Caco-2 (cell line): ENCODE measurements around the gene SYT7. TPM values are rescaled to one million over a fixed set of nuclear protein-coding genes. Genes with fewer than 3 reads are reported as not detected.
A peak's percentile ranks its signal among the peaks of the same experiment; 100 is the strongest.

Experiments used
- BruUV-seq: library from RNA; stranded (reverse); fragments of 400-500 nt; replicated peaks from 2 replicates; lab custom pipeline; 2021; lab: Mats Ljungman, UMichigan
- CTCF ChIA-PET: fragments of 300-600 bp; sonication (Branson Sonifier 250); formaldehyde crosslinking; loops from one replicate; lab custom pipeline; 2022; ENCODE audit warnings: antibody characterized with exemption; lab: Charles Lee
- POLR2A ChIA-PET: fragments of 300-600 bp; sonication (Branson Sonifier 250); formaldehyde crosslinking; loops from one replicate; lab custom pipeline; 2022; ENCODE audit warnings: antibody characterized with exemption; lab: Charles Lee
- DNase-seq, 2 experiments: peaks; one replicate each; pipeline versions ENCODE4 v3.0.0 to v3.0.0-alpha.2; 2020 to 2022
- H3K27me3 ChIP-seq: replicated peaks from 2 replicates; pipeline ENCODE4 v1.6.0; 2011; ENCODE audit warnings: low read length; ENCODE audit not compliant: control insufficient read depth, insufficient read depth
- H3K36me3 ChIP-seq: 2 replicates; pipeline ENCODE4 v1.5.1; 2011; ENCODE audit warnings: low read length; ENCODE audit not compliant: control insufficient read depth, insufficient read depth
- H3K4me1 ChIP-seq: fragments of 250-450 bp; sonication (Bioruptor Pico); 2 replicates; pipeline ENCODE4 v1.5.1; 2020; ENCODE audit warnings: mild to moderate bottlenecking
- H3K4me3 ChIP-seq: 2 replicates; pipeline ENCODE4 v1.5.1; 2011; ENCODE audit warnings: low read depth, mild to moderate bottlenecking, control low read depth, low read length
- H3K9me3 ChIP-seq: fragments of 250-450 bp; sonication (Bioruptor Pico); 2 replicates; pipeline ENCODE4 v1.5.1; 2020; ENCODE audit warnings: mild to moderate bottlenecking, moderate library complexity
- H3K27ac Mint-ChIP-seq: one replicate; pipeline ENCODE4 v1.8.0; 2022; ENCODE audit warnings: mixed read lengths; ENCODE audit not compliant: unreplicated experiment
- H3K27me3 Mint-ChIP-seq: one replicate; pipeline ENCODE4 v1.8.0; 2022; ENCODE audit warnings: mixed read lengths; ENCODE audit not compliant: insufficient read depth, unreplicated experiment
- H3K36me3 Mint-ChIP-seq: one replicate; pipeline ENCODE4 v1.8.0; 2022; ENCODE audit warnings: mild to moderate bottlenecking, mixed read lengths; ENCODE audit not compliant: insufficient read depth, unreplicated experiment
- H3K4me1 Mint-ChIP-seq: one replicate; pipeline ENCODE4 v1.8.0; 2022; ENCODE audit warnings: low read depth, mixed read lengths; ENCODE audit not compliant: unreplicated experiment
- H3K4me3 Mint-ChIP-seq: one replicate; pipeline ENCODE4 v1.8.0; 2022; ENCODE audit warnings: mild to moderate bottlenecking, moderate library complexity, mixed read lengths; ENCODE audit not compliant: unreplicated experiment
- H3K9me3 Mint-ChIP-seq: one replicate; pipeline ENCODE4 v1.8.0; 2022; ENCODE audit warnings: mixed read lengths; ENCODE audit not compliant: unreplicated experiment
- CTCF ChIP-seq, 2 experiments: fragments of 200-600 bp in 1 of 2; IDR thresholded peaks; 1 replicate in 1 of 2; 2 replicates in 1 of 2; pipeline versions ENCODE4 v1.5.1 to v1.8.0; 2011 to 2022; ENCODE audit warnings: antibody characterized with exemption in 1 of 2, control low read depth in 1 of 2, inconsistent platforms in 1 of 2, low read depth in 1 of 2, low read length in 1 of 2, mild to moderate bottlenecking in 1 of 2, moderate library complexity in 1 of 2; ENCODE audit not compliant: insufficient read depth in 1 of 2, severe bottlenecking in 1 of 2, unreplicated experiment in 1 of 2
- intact Hi-C: fragments of 100-400 bp; cut with micrococcal nuclease; formaldehyde crosslinking; loops from one replicate; pipeline ENCODE4 v1.10.0; 2022; ENCODE audit not compliant: unreplicated experiment
- total RNA-seq: library from RNA; stranded (reverse); gene quantifications from 2 replicates; pipeline ENCODE4 v1.2.3, GENCODE V29; 2022

Gene SYT7
- total RNA-seq, 1 experiment from 2014 or later, result 33.5 TPM

DNA sequence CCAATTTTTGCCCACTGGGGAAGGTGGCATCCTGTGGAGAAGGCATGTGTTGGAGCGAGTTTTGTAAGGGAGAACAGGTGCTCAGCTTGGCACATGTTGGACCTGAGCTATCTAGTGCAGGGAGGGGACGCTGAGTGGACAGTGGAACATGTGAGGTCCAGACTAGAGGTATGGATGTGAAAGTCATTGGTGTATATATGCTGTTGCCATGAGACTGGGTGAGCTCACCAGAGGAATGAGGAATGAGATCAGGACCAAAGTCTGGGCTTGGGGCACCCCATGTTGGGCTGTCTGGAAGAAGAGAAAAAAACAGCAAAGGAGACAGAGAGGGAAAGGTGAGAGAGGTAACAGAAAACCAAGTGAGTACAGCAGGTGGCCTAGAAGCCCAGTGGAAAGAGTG, 12.3 kb upstream of the SYT7 start:
- intact Hi-C loops, result no loop called here
- no peak overlapping the region for H3K4me3 Mint-ChIP-seq
- no peaks in the 10 kb centered on the region for H3K27me3 Mint-ChIP-seq
- H3K4me1 Mint-ChIP-seq, result peaks cover 9% of the 10 kb centered on the region
- no peaks in the 10 kb centered on the region for H3K27me3 ChIP-seq
- H3K36me3 Mint-ChIP-seq, result no peaks in the 10 kb centered on the region
- no TSS peak for BruUV-seq
- peaks cover 18% of the 10 kb centered on the region for H3K4me1 ChIP-seq
- H3K27ac Mint-ChIP-seq, result no peak overlapping the region
- H3K4me3 ChIP-seq, result no peak overlapping the region
- no peak for DNase-seq
- H3K36me3 ChIP-seq, result no peaks in the 10 kb centered on the region
- H3K9me3 Mint-ChIP-seq, result no peaks in the 10 kb centered on the region
- TF ChIP-seq CTCF (IDR thresholded peaks at IDR 0.05; ENCODE audit: insufficient read depth in 1 of 2, low read depth in 1 of 2, low read length in 1 of 2, severe bottlenecking in 1 of 2, unreplicated experiment in 1 of 2), result no peak
- ChIA-PET CTCF (interaction anchor here (0.6 to 1.0 kb wide), 3 partner anchors 16 to 84 kb away, joined by 3 to 4 read pairs (median 3); partner anchors contain the start of gene LRRC10B), POLR2A (no interaction called here)
- H3K9me3 ChIP-seq, result no peaks in the 10 kb centered on the region

GRCh38 chr11:61592176-61592575, 11.3 kb upstream of the SYT7 start:
- Mint-ChIP-seq H3K9me3 (no peaks in the 10 kb centered on the region), H3K27me3 (no peaks in the 10 kb centered on the region)
- CTCF ChIA-PET, result no interaction called here

DNA sequence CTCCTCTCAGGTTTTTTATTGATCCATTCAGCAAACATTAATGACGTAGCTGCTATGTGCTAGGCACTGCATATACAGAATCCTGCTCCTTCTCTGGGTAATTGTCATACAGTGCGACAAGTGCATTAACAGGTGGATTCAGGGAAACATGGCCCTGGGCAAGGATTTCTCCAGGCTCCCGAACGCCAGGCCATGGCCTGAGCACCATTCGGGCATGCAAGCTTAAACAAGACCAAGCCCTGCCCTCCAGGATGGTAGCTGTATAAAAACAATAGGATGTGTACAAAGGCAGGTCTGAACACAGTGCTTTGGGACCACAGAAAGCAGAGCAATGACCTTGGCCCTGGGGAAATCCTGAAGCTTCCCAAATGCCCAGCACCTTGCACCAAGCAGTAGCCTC, 9.1 kb upstream of the SYT7 start:
- H3K36me3 Mint-ChIP-seq, result no peaks in the 10 kb centered on the region
- Histone ChIP-seq H3K9me3 (no peaks in the 10 kb centered on the region), H3K27me3 (no peaks in the 10 kb centered on the region), H3K4me1 (peaks cover 19% of the 10 kb centered on the region), H3K36me3 (no peaks in the 10 kb centered on the region), H3K4me3 (no peak overlapping the region)
- no peak overlapping the region for H3K27ac Mint-ChIP-seq
- POLR2A ChIA-PET, result no interaction called here
- H3K4me3 Mint-ChIP-seq, result peak overlapping the region; percentile 26
- H3K27me3 Mint-ChIP-seq, result no peaks in the 10 kb centered on the region
- intact Hi-C loops, result loop anchor here (2.0 to 5.0 kb wide), 2 partner anchors 37 to 143 kb away; no protein-coding TSS in a partner anchor
- BruUV-seq, result no TSS peak
- CTCF ChIA-PET, result interaction anchor here (1.1 kb wide), 1 partner anchor 40 kb away, joined by 4 read pairs; no protein-coding TSS in a partner anchor
- H3K9me3 Mint-ChIP-seq, result no peaks in the 10 kb centered on the region
- no peak for DNase-seq
- H3K4me1 Mint-ChIP-seq, result peaks cover 9% of the 10 kb centered on the region
- no peak for TF ChIP-seq CTCF (IDR thresholded peaks at IDR 0.05; ENCODE audit: insufficient read depth in 1 of 2, low read depth in 1 of 2, low read length in 1 of 2, severe bottlenecking in 1 of 2, unreplicated experiment in 1 of 2)

More at GRCh38 chr11:61592176-61592575, 11.3 kb upstream of the SYT7 start:
- intact Hi-C loops, result no loop called here
- Histone ChIP-seq H3K4me1 (peaks cover 20% of the 10 kb centered on the region), H3K9me3 (no peaks in the 10 kb centered on the region), H3K36me3 (no peaks in the 10 kb centered on the region), H3K4me3 (no peak overlapping the region), H3K27me3 (no peaks in the 10 kb centered on the region)
- POLR2A ChIA-PET, result no interaction called here
- Mint-ChIP-seq H3K27ac (no peak overlapping the region), H3K4me3 (no peak overlapping the region), H3K36me3 (no peaks in the 10 kb centered on the region), H3K4me1 (peaks cover 9% of the 10 kb centered on the region)
- BruUV-seq, result no TSS peak
- TF ChIP-seq CTCF (IDR thresholded peaks at IDR 0.05; ENCODE audit: insufficient read depth in 1 of 2, low read depth in 1 of 2, low read length in 1 of 2, severe bottlenecking in 1 of 2, unreplicated experiment in 1 of 2), result no peak
- no peak for DNase-seq
